Muscle of leg (tissue), 11 donors: ENCODE results near the gene SURF2. TPM values are rescaled to one million over a fixed set of nuclear protein-coding genes. Genes with fewer than 3 reads are reported as not detected.
"Not testable (repeated sequence)": the region's sequence is repeated elsewhere in the genome, so short reads cannot be mapped to it uniquely, and the experiment has no call there.

Experiments
- DNase-seq: peaks from one replicate; pipeline ENCODE4 v3.0.0; 2013
- H3K27ac ChIP-seq: one replicate; pipeline ENCODE4 v1.5.1; 2013; ENCODE audit warnings: mild to moderate bottlenecking, low read length, control low read depth
- H3K27me3 ChIP-seq: one replicate; pipeline ENCODE4 v1.6.1; 2013; ENCODE audit warnings: low read length; ENCODE audit not compliant: control insufficient read depth, insufficient read depth
- H3K36me3 ChIP-seq: one replicate; pipeline ENCODE4 v1.6.1; 2013; ENCODE audit warnings: low read length; ENCODE audit not compliant: control insufficient read depth, insufficient read depth
- H3K4me1 ChIP-seq: one replicate; pipeline ENCODE4 v1.6.1; 2013; ENCODE audit warnings: low read length; ENCODE audit not compliant: control insufficient read depth, insufficient read depth
- H3K4me3 ChIP-seq: one replicate; pipeline ENCODE4 v1.5.1; 2013; ENCODE audit warnings: low read length, control low read depth
- H3K9me3 ChIP-seq: replicated peaks from 2 replicates; pipeline ENCODE4 v1.6.1; 2013; ENCODE audit warnings: low read depth, low read length; ENCODE audit not compliant: control insufficient read depth
- WGBS: methylation state at CpG from one replicate; pipeline ENCODE4 v1.1.5; 2013; ENCODE audit warnings: missing lambda C conversion rate; ENCODE audit not compliant: insufficient coverage; 5-methylcytosine and 5-hydroxymethylcytosine counted together
- polyA plus RNA-seq, 8 donors: library from polyadenylated mRNA; unstranded; fragments of 120-200 nt; gene quantifications; one replicate each; pipeline versions ENCODE4 v1.2.1 to v1.2.3, GENCODE V29; 2013; ENCODE audit warnings: inconsistent platforms in 1 of 8, low replicate concordance in 1 of 8; ENCODE audit not compliant: insufficient read length in 8 of 8, insufficient read depth in 1 of 8
- total RNA-seq: library from RNA; stranded (reverse); fragments of 120-200 nt; gene quantifications from one replicate; pipeline ENCODE4 v1.2.4, GENCODE V29; 2013

SURF2 gene
- total and polyA plus RNA-seq, 9 donors: 10.2 to 15.3 (median 13.0) TPM

GRCh38 chr9:133384736-133385321 is 28.5 kb downstream of the SURF2 start:
- no peak overlapping the region for H3K27ac ChIP-seq
- H3K4me1 ChIP-seq: no peaks in the 10 kb centered on the region
- WGBS: 84% methylated on average over 17 of the region's 17 CpGs
- no peaks in the 10 kb centered on the region for H3K36me3 ChIP-seq
- no peaks in the 10 kb centered on the region for H3K27me3 ChIP-seq
- no peaks in the 10 kb centered on the region for H3K9me3 ChIP-seq
- H3K4me3 ChIP-seq: no peak overlapping the region
- no peak for DNase-seq

- WGBS: 86% methylated on average over 14 of the region's 14 CpGs
- H3K4me3 ChIP-seq: no peak overlapping the region
- no peak overlapping the region for H3K27ac ChIP-seq
- no peak for DNase-seq
- H3K36me3 ChIP-seq: no peaks in the 10 kb centered on the region
- no peaks in the 10 kb centered on the region for H3K4me1 ChIP-seq
- no peaks in the 10 kb centered on the region for H3K9me3 ChIP-seq
- H3K27me3 ChIP-seq: no peaks in the 10 kb centered on the region
Measured at GRCh38 chr9:133385452-133385851, 29.1 kb downstream of the SURF2 start.

GRCh38 chr9:133386338-133386737 is 30.0 kb downstream of the SURF2 start:
- H3K36me3 ChIP-seq: no peaks in the 10 kb centered on the region
- H3K4me3 ChIP-seq: no peak overlapping the region
- no peak for DNase-seq
- no peaks in the 10 kb centered on the region for H3K27me3 ChIP-seq
- H3K4me1 ChIP-seq: no peaks in the 10 kb centered on the region
- no peak overlapping the region for H3K27ac ChIP-seq
- no peaks in the 10 kb centered on the region for H3K9me3 ChIP-seq
- 57% methylated on average over 13 of the region's 13 CpGs for WGBS

GRCh38 chr9:133387680-133388079 is 31.3 kb downstream of the SURF2 start:
- H3K4me3 ChIP-seq: no peak overlapping the region
- no peaks in the 10 kb centered on the region for H3K4me1 ChIP-seq
- DNase-seq: no peak
- 76% methylated on average over 8 of the region's 9 CpGs for WGBS
- no peaks in the 10 kb centered on the region for H3K9me3 ChIP-seq
- H3K36me3 ChIP-seq: no peaks in the 10 kb centered on the region
- H3K27me3 ChIP-seq: no peaks in the 10 kb centered on the region
- H3K27ac ChIP-seq: no peak overlapping the region

- H3K36me3 ChIP-seq: no peaks in the 10 kb centered on the region
- H3K27me3 ChIP-seq: no peaks in the 10 kb centered on the region
- H3K27ac ChIP-seq: no peak overlapping the region
- no peaks in the 10 kb centered on the region for H3K9me3 ChIP-seq
- WGBS: 93% methylated on average over 7 of the region's 12 CpGs
- DNase-seq: no peak
- no peaks in the 10 kb centered on the region for H3K4me1 ChIP-seq
- no peak overlapping the region for H3K4me3 ChIP-seq
Measured at GRCh38 chr9:133389025-133389557, 32.7 kb downstream of the SURF2 start.

GRCh38 chr9:133389562-133389961 is 33.2 kb downstream of the SURF2 start:
- 78% methylated on average over 12 of the region's 13 CpGs for WGBS

GRCh38 chr9:133390713-133391112 is 34.4 kb downstream of the SURF2 start:
- WGBS: 74% methylated on average over 7 of the region's 7 CpGs
- Histone ChIP-seq H3K4me3 (no peak overlapping the region), H3K27ac (no peak overlapping the region), H3K4me1 (no peaks in the 10 kb centered on the region), H3K27me3 (peaks cover 13% of the 10 kb centered on the region), H3K36me3 (no peaks in the 10 kb centered on the region), H3K9me3 (no peaks in the 10 kb centered on the region)
- DNase-seq: no peak

More at GRCh38 chr9:133389562-133389961, 33.2 kb downstream of the SURF2 start:
- Histone ChIP-seq H3K27ac (no peak overlapping the region), H3K36me3 (no peaks in the 10 kb centered on the region), H3K9me3 (no peaks in the 10 kb centered on the region), H3K27me3 (peaks cover 3% of the 10 kb centered on the region), H3K4me3 (no peak overlapping the region), H3K4me1 (no peaks in the 10 kb centered on the region)
- no peak for DNase-seq

- H3K36me3 ChIP-seq, H3K4me1 ChIP-seq, H3K9me3 ChIP-seq, H3K4me3 ChIP-seq, DNase-seq, H3K27ac ChIP-seq: not testable (repeated sequence)
- peaks cover 13% of the 10 kb centered on the region for H3K27me3 ChIP-seq
- WGBS: no CpG with 5 or more reads among the region's 4 CpGs
Measured at GRCh38 chr9:133391449-133391848, 35.1 kb downstream of the SURF2 start.

- H3K27ac ChIP-seq, H3K9me3 ChIP-seq, DNase-seq, H3K4me3 ChIP-seq, H3K4me1 ChIP-seq, H3K36me3 ChIP-seq: not testable (repeated sequence)
- 96% methylated on average over 3 of the region's 3 CpGs for WGBS
- H3K27me3 ChIP-seq: peaks cover 20% of the 10 kb centered on the region
Measured at GRCh38 chr9:133392308-133392707, 36.0 kb downstream of the SURF2 start.

- no peaks in the 10 kb centered on the region for H3K36me3 ChIP-seq
- H3K27me3 ChIP-seq: peaks cover 28% of the 10 kb centered on the region
- no peaks in the 10 kb centered on the region for H3K9me3 ChIP-seq
- WGBS: 91% methylated on average over 3 of the region's 3 CpGs
- DNase-seq: no peak
- H3K27ac ChIP-seq: no peak overlapping the region
- H3K4me3 ChIP-seq: no peak overlapping the region
- no peaks in the 10 kb centered on the region for H3K4me1 ChIP-seq
Measured at GRCh38 chr9:133393399-133393798, 37.0 kb downstream of the SURF2 start.
